ENCODE results near the gene VWA1. TPM values are rescaled to one million over a fixed set of nuclear protein-coding genes. Genes with fewer than 3 reads are reported as not detected.
"Not testable (repeated sequence)": the region's sequence is repeated elsewhere in the genome, so short reads cannot be mapped to it uniquely, and the experiment has no call there.

Gene VWA1
- total and polyA plus RNA-seq, 10 of the 15 experiments (the other 5 are each of a cell fraction or from before 2014, with no cell fraction given), result 0.02 to 1.7 (median 0.32) TPM; not detected in 2

GRCh38 chr1:1452365-1452739 lies 16.9 kb downstream of the VWA1 start:
- intact Hi-C loops (cut with micrococcal nuclease; ENCODE audit: unreplicated experiment); ATAC-seq; POLR2A ChIA-PET: not testable (repeated sequence)

GRCh38 chr1:1452882-1453281 lies 17.4 kb downstream of the VWA1 start:
- Histone ChIP-seq H3K4me1 (ENCODE audit: control insufficient read depth, insufficient read depth, low read length) (no peaks in the 10 kb centered on the region), H2AFZ (ENCODE audit: control insufficient read depth, low read depth, low read length) (no peak overlapping the region), H3K4me2 (ENCODE audit: control insufficient read depth, insufficient read depth) (no peak overlapping the region), H3K9me3 (replicated peaks; ENCODE audit: control insufficient read depth, insufficient read depth, low read length) (no peaks in the 10 kb centered on the region), H3K27ac (ENCODE audit: control insufficient read depth, insufficient read depth) (no peak overlapping the region), H3K36me3 (ENCODE audit: control insufficient read depth in 2 of 2, insufficient read depth in 2 of 2, low read length in 1 of 2) (no peaks in the 10 kb centered on the region), H3K4me3 (no peak overlapping the region), H3K9ac (ENCODE audit: control insufficient read depth, insufficient read depth, low read length) (no peak overlapping the region), H3K27me3 (replicated peaks in 1 of 2; ENCODE audit: control insufficient read depth in 2 of 2, insufficient read depth in 2 of 2, low read length in 1 of 2) (no peaks in the 10 kb centered on the region), H3K79me2 (ENCODE audit: control insufficient read depth, insufficient read depth, low read length) (no peaks in the 10 kb centered on the region), H4K20me1 (ENCODE audit: control insufficient read depth, insufficient read depth) (no peaks in the 10 kb centered on the region)
- TF ChIP-seq NR2C2 (IDR thresholded peaks at IDR 0.05; ENCODE audit: borderline replicate concordance, control insufficient read depth, insufficient read length, low read depth), result no peak
- no peak for TF ChIP-seq MTA3 (IDR thresholded peaks at IDR 0.05; ENCODE audit: borderline replicate concordance, low read length)
- TF ChIP-seq POLR2A (IDR thresholded peaks at IDR 0.05; ENCODE audit: low read depth, low read length), result no peak
- no peak for TF ChIP-seq SIX5 (IDR thresholded peaks at IDR 0.05; ENCODE audit: low read depth, low read length, severe bottlenecking)
- TF ChIP-seq CREB1 (IDR thresholded peaks at IDR 0.05; ENCODE audit: low read depth), result no peak
- no peak for TF ChIP-seq RELA (IDR thresholded peaks at IDR 0.05; ENCODE audit: borderline replicate concordance, partially characterized antibody)
- no peak for TF ChIP-seq HDAC2 (IDR thresholded peaks at IDR 0.05)
- no peak for TF ChIP-seq FOXK2 (IDR thresholded peaks at IDR 0.05)
- TF ChIP-seq E2F4 (IDR thresholded peaks at IDR 0.05; ENCODE audit: low read depth, low read length), result no peak
- no peak for TF ChIP-seq FOS (IDR thresholded peaks at IDR 0.05; ENCODE audit: borderline replicate concordance, extremely low read depth, insufficient read length)
- SMC1A ChIA-PET (ENCODE audit: uncharacterized antibody, unreplicated experiment), result no interaction called here
- BruUV-seq (replicated peaks), result no TSS peak
- RAD21 ChIA-PET (ENCODE audit: unreplicated experiment), result no interaction called here
- CTCF ChIA-PET, result no interaction called here
- WGBS (ENCODE audit: insufficient coverage, insufficient replicate concordance, low lambda C conversion rate, missing lambda C conversion rate), result 61% methylated on average over 16 of the region's 16 CpGs
- intact Hi-C loops (cut with micrococcal nuclease; ENCODE audit: unreplicated experiment), result no loop called here
- POLR2A ChIA-PET, result no interaction called here
- ATAC-seq (no peak), FAIRE-seq (no peak), DNase-seq (ENCODE audit: low read depth, low spot score) (no peak)
- in situ Hi-C loops (cut with MboI), result no loop called here

More at GRCh38 chr1:1452365-1452739, 16.9 kb downstream of the VWA1 start:
- SMC1A ChIA-PET (ENCODE audit: uncharacterized antibody, unreplicated experiment); H3K4me3 ChIP-seq; H3K4me2 ChIP-seq (ENCODE audit: control insufficient read depth, insufficient read depth); CTCF ChIA-PET; H4K20me1 ChIP-seq (ENCODE audit: control insufficient read depth, insufficient read depth); H3K36me3 ChIP-seq (ENCODE audit: control insufficient read depth in 2 of 2, insufficient read depth in 2 of 2, low read length in 1 of 2); H2AFZ ChIP-seq (ENCODE audit: control insufficient read depth, low read depth, low read length); RAD21 ChIA-PET (ENCODE audit: unreplicated experiment); H3K27me3 ChIP-seq (replicated peaks in 1 of 2; ENCODE audit: control insufficient read depth in 2 of 2, insufficient read depth in 2 of 2, low read length in 1 of 2); in situ Hi-C loops (cut with MboI); FAIRE-seq; H3K27ac ChIP-seq (ENCODE audit: control insufficient read depth, insufficient read depth); H3K4me1 ChIP-seq (ENCODE audit: control insufficient read depth, insufficient read depth, low read length); H3K9me3 ChIP-seq (replicated peaks; ENCODE audit: control insufficient read depth, insufficient read depth, low read length); H3K9ac ChIP-seq (ENCODE audit: control insufficient read depth, insufficient read depth, low read length); H3K79me2 ChIP-seq (ENCODE audit: control insufficient read depth, insufficient read depth, low read length); BruUV-seq (replicated peaks); DNase-seq (ENCODE audit: low read depth, low spot score): not testable (repeated sequence)
- WGBS (ENCODE audit: insufficient coverage, insufficient replicate concordance, low lambda C conversion rate, missing lambda C conversion rate), result 39% methylated on average over 8 of the region's 8 CpGs

GRCh38 chr1:1454286-1455056 lies 19.0 kb downstream of the VWA1 start:
- WGBS (ENCODE audit: insufficient coverage, insufficient replicate concordance, low lambda C conversion rate, missing lambda C conversion rate), result 66% methylated on average over 27 of the region's 41 CpGs
- in situ Hi-C loops (cut with MboI); CTCF ChIA-PET; DNase-seq (ENCODE audit: low read depth, low spot score); H3K9ac ChIP-seq (ENCODE audit: control insufficient read depth, insufficient read depth, low read length); H3K9me3 ChIP-seq (replicated peaks; ENCODE audit: control insufficient read depth, insufficient read depth, low read length); RAD21 ChIA-PET (ENCODE audit: unreplicated experiment); SMC1A ChIA-PET (ENCODE audit: uncharacterized antibody, unreplicated experiment); H3K36me3 ChIP-seq (ENCODE audit: control insufficient read depth in 2 of 2, insufficient read depth in 2 of 2, low read length in 1 of 2); intact Hi-C loops (cut with micrococcal nuclease; ENCODE audit: unreplicated experiment); POLR2A ChIA-PET; H3K79me2 ChIP-seq (ENCODE audit: control insufficient read depth, insufficient read depth, low read length); H3K4me1 ChIP-seq (ENCODE audit: control insufficient read depth, insufficient read depth, low read length); H4K20me1 ChIP-seq (ENCODE audit: control insufficient read depth, insufficient read depth); H3K27ac ChIP-seq (ENCODE audit: control insufficient read depth, insufficient read depth); BruUV-seq (replicated peaks); H3K27me3 ChIP-seq (replicated peaks in 1 of 2; ENCODE audit: control insufficient read depth in 2 of 2, insufficient read depth in 2 of 2, low read length in 1 of 2); H3K4me2 ChIP-seq (ENCODE audit: control insufficient read depth, insufficient read depth); FAIRE-seq; ATAC-seq; H3K4me3 ChIP-seq; H2AFZ ChIP-seq (ENCODE audit: control insufficient read depth, low read depth, low read length): not testable (repeated sequence)
